T follicular helper cell (primary cell): Measurements from ENCODE around the gene RFC5.
"Not testable (repeated sequence)": the region's sequence is repeated elsewhere in the genome, so short reads cannot be mapped to it uniquely, and the experiment has no call there.

Experiments
- DNase-seq: peaks from one replicate; pipeline ENCODE4 v3.0.0-alpha.2; 2020; ENCODE audit warnings: low read depth

Gene RFC5

GRCh38 chr12:118015306-118015705, 1.2 kb upstream of the RFC5 start:
- DNase-seq, result no peak

GRCh38 chr12:118015944-118016343, 559 bp upstream of the RFC5 start:
- no peak for DNase-seq

GRCh38 chr12:118017926-118018325, 1.4 kb downstream of the RFC5 start:
- no peak for DNase-seq

GRCh38 chr12:118020036-118020435, 3.5 kb downstream of the RFC5 start:
- no peak for DNase-seq

GRCh38 chr12:118022097-118022727, 5.7 kb downstream of the RFC5 start:
- not testable (repeated sequence) for DNase-seq

GRCh38 chr12:118022728-118023109, 6.2 kb downstream of the RFC5 start:
- DNase-seq, result no peak

- DNase-seq, result no peak
Measured at GRCh38 chr12:118023301-118023860, 6.9 kb downstream of the RFC5 start.

GRCh38 chr12:118025168-118025567, 8.7 kb downstream of the RFC5 start:
- no peak for DNase-seq

- no peak for DNase-seq
Measured at GRCh38 chr12:118029166-118029565, 12.7 kb downstream of the RFC5 start.

GRCh38 chr12:118032188-118032587, 15.7 kb downstream of the RFC5 start:
- DNase-seq, result no peak

GRCh38 chr12:118033323-118033722, 16.8 kb downstream of the RFC5 start:
- no peak for DNase-seq

GRCh38 chr12:118033902-118034301, 17.4 kb downstream of the RFC5 start:
- no peak for DNase-seq

GRCh38 chr12:118034429-118035189, 18.1 kb downstream of the RFC5 start:
- DNase-seq, result no peak

- no peak for DNase-seq
Measured at GRCh38 chr12:118035190-118036041, 18.9 kb downstream of the RFC5 start.

GRCh38 chr12:118036672-118037411, 20.3 kb downstream of the RFC5 start:
- no peak for DNase-seq

GRCh38 chr12:118038137-118038536, 21.6 kb downstream of the RFC5 start:
- no peak for DNase-seq

GRCh38 chr12:118042091-118042490, 25.6 kb downstream of the RFC5 start:
- no peak for DNase-seq

GRCh38 chr12:118044075-118044474, 27.6 kb downstream of the RFC5 start:
- DNase-seq, result no peak

GRCh38 chr12:118044577-118044976, 28.1 kb downstream of the RFC5 start:
- DNase-seq, result no peak

- no peak for DNase-seq
Measured at GRCh38 chr12:118046430-118046829, 29.9 kb downstream of the RFC5 start.
